ENCODE results near the gene SDHC. TPM values are rescaled to one million over a fixed set of nuclear protein-coding genes. Genes with fewer than 3 reads are reported as not detected.
"Not testable (repeated sequence)": the region's sequence is repeated elsewhere in the genome, so short reads cannot be mapped to it uniquely, and the experiment has no call there.

The SDHC gene
- total RNA-seq, 2 experiments from 2014 or later: 33.0 to 37.2 TPM

- no peak overlapping the region for H3K4me3 Mint-ChIP-seq
- POLR2A ChIA-PET: interaction anchor here (0.7 to 3.5 kb wide), 5 partner anchors 8 to 214 kb away, joined by 3 to 30 read pairs (median 3); partner anchors contain the start of genes B4GALT3 and NDUFS2
Observed at GRCh38 chr1:161391611-161392010, 77.4 kb downstream of the SDHC start.

GRCh38 chr1:161393151-161393550 is 79.0 kb downstream of the SDHC start:
- Mint-ChIP-seq H3K27me3 (no peaks in the 10 kb centered on the region), H3K4me1 (ENCODE audit: low read depth) (peaks cover 32% of the 10 kb centered on the region), H3K36me3 (ENCODE audit: low read depth) (peaks cover 9% of the 10 kb centered on the region), H3K4me3 (peak overlapping the region; percentile 51), H3K9me3 (no peaks in the 10 kb centered on the region), H3K27ac (peak overlapping the region; percentile 47)
- DNase-seq: no peak
- no peaks in the 10 kb centered on the region for H3K27me3 ChIP-seq (ENCODE audit: control insufficient read depth in 1 of 2, insufficient read depth in 2 of 2, low read length in 2 of 2)
- intact Hi-C loops (cut with DNase I, micrococcal nuclease): loop anchor here (5.0 to 10.0 kb wide), 3 partner anchors 142 to 1458 kb away; partner anchors contain the start of gene DUSP12 (in 1 of the 2)
- no peak for TF ChIP-seq CTCF (IDR thresholded peaks at IDR 0.05)
- ATAC-seq (ENCODE audit: poor library complexity): no peak
- CTCF ChIA-PET: no interaction called here
- H3K4me1 ChIP-seq (ENCODE audit: insufficient read depth, low read length): peaks cover 20% of the 10 kb centered on the region
- H3K36me3 ChIP-seq (ENCODE audit: insufficient read depth, low read length): no peaks in the 10 kb centered on the region
- H3K27ac ChIP-seq (ENCODE audit: low read depth in 1 of 2, low read length in 2 of 2): no peak overlapping the region
- no peaks in the 10 kb centered on the region for H3K9me3 ChIP-seq (ENCODE audit: control insufficient read depth in 1 of 2, insufficient read depth in 1 of 2, low read length in 2 of 2)
- H3K4me3 ChIP-seq (ENCODE audit: low read length): no peak overlapping the region
- POLR2A ChIA-PET: no interaction called here

More at GRCh38 chr1:161391611-161392010, 77.4 kb downstream of the SDHC start:
- Mint-ChIP-seq H3K4me1 (ENCODE audit: low read depth) (peaks cover 39% of the 10 kb centered on the region), H3K27me3 (no peaks in the 10 kb centered on the region), H3K9me3 (no peaks in the 10 kb centered on the region), H3K27ac (no peak overlapping the region), H3K36me3 (ENCODE audit: low read depth) (peaks cover 9% of the 10 kb centered on the region)
- H3K27ac ChIP-seq (ENCODE audit: low read depth in 1 of 2, low read length in 2 of 2): no peak overlapping the region
- DNase-seq (no peak), ATAC-seq (ENCODE audit: poor library complexity) (no peak)
- no peak overlapping the region for H3K4me3 ChIP-seq (ENCODE audit: low read length)
- no peak for TF ChIP-seq CTCF (IDR thresholded peaks at IDR 0.05)
- H3K4me1 ChIP-seq (ENCODE audit: insufficient read depth, low read length): peaks cover 19% of the 10 kb centered on the region
- no peaks in the 10 kb centered on the region for H3K9me3 ChIP-seq (ENCODE audit: control insufficient read depth in 1 of 2, insufficient read depth in 1 of 2, low read length in 2 of 2)
- H3K36me3 ChIP-seq (ENCODE audit: insufficient read depth, low read length): no peaks in the 10 kb centered on the region
- H3K27me3 ChIP-seq (ENCODE audit: control insufficient read depth in 1 of 2, insufficient read depth in 2 of 2, low read length in 2 of 2): no peaks in the 10 kb centered on the region
- intact Hi-C loops (cut with DNase I, micrococcal nuclease): loop anchor here (5.0 to 10.0 kb wide), 3 partner anchors 143 to 1457 kb away; partner anchors contain the start of gene DUSP12 (in 1 of the 2)
- CTCF ChIA-PET: no interaction called here

GRCh38 chr1:161397038-161397437 is 82.9 kb downstream of the SDHC start:
- H3K9me3 Mint-ChIP-seq; CTCF ChIA-PET; POLR2A ChIA-PET; H3K27me3 ChIP-seq (ENCODE audit: control insufficient read depth in 1 of 2, insufficient read depth in 2 of 2, low read length in 2 of 2); H3K36me3 ChIP-seq (ENCODE audit: insufficient read depth, low read length); H3K4me3 ChIP-seq (ENCODE audit: low read length); DNase-seq; ATAC-seq (ENCODE audit: poor library complexity); H3K27ac ChIP-seq (ENCODE audit: low read depth in 1 of 2, low read length in 2 of 2); H3K9me3 ChIP-seq (ENCODE audit: control insufficient read depth in 1 of 2, insufficient read depth in 1 of 2, low read length in 2 of 2): not testable (repeated sequence)
- H3K27me3 Mint-ChIP-seq: peaks cover 18% of the 10 kb centered on the region
- H3K4me3 Mint-ChIP-seq: peak overlapping the region; percentile 65
- peaks cover 27% of the 10 kb centered on the region for H3K4me1 Mint-ChIP-seq (ENCODE audit: low read depth)
- H3K36me3 Mint-ChIP-seq (ENCODE audit: low read depth): peaks cover 18% of the 10 kb centered on the region
- intact Hi-C loops (cut with DNase I, micrococcal nuclease): loop anchor here (5.0 to 10.0 kb wide), 3 partner anchors 138 to 1462 kb away; partner anchors contain the start of gene IGSF8 (in 1 of the 2)
- H3K27ac Mint-ChIP-seq: peak overlapping the region; percentile 56
- peaks cover 25% of the 10 kb centered on the region for H3K4me1 ChIP-seq (ENCODE audit: insufficient read depth, low read length)

- ChIA-PET CTCF (no interaction called here), POLR2A (interaction anchor here (0.8 kb wide), 1 partner anchor 233 kb away, joined by 3 read pairs; no protein-coding TSS in a partner anchor)
- Histone ChIP-seq H3K4me1 (ENCODE audit: insufficient read depth, low read length) (peaks cover 25% of the 10 kb centered on the region), H3K36me3 (ENCODE audit: insufficient read depth, low read length) (no peaks in the 10 kb centered on the region), H3K4me3 (ENCODE audit: low read length) (peak overlapping the region; percentile 87), H3K9me3 (ENCODE audit: control insufficient read depth in 1 of 2, insufficient read depth in 1 of 2, low read length in 2 of 2) (peaks cover 0 to 2% of the 10 kb centered on the region in 2 experiments), H3K27me3 (ENCODE audit: control insufficient read depth in 1 of 2, insufficient read depth in 2 of 2, low read length in 2 of 2) (no peaks in the 10 kb centered on the region), H3K27ac (ENCODE audit: low read depth in 1 of 2, low read length in 2 of 2) (peak overlapping the region; percentile 95 to 98)
- Mint-ChIP-seq H3K9me3 (no peaks in the 10 kb centered on the region), H3K27ac (peak overlapping the region; percentile 99), H3K4me1 (ENCODE audit: low read depth) (peaks cover 23% of the 10 kb centered on the region), H3K27me3 (peaks cover 26% of the 10 kb centered on the region), H3K4me3 (peak overlapping the region; percentile 97), H3K36me3 (ENCODE audit: low read depth) (peaks cover 18% of the 10 kb centered on the region)
- intact Hi-C loops (cut with DNase I, micrococcal nuclease): loop anchor here (1.0 to 10.0 kb wide), 4 partner anchors 9 to 1464 kb away; partner anchors contain the start of gene IGSF8 (in 1 of the 2)
- DNase-seq (no peak), ATAC-seq (ENCODE audit: poor library complexity) (peak; percentile 45)
- no peak for TF ChIP-seq CTCF (IDR thresholded peaks at IDR 0.05)
Observed at GRCh38 chr1:161398900-161399256, 84.7 kb downstream of the SDHC start.
